Neuronal stem cell (in vitro differentiated cells): ENCODE measurements around the gene GCLM.

Experiments used
- DNase-seq: peaks from one replicate; pipeline ENCODE4 v3.0.0-alpha.2; 2013; ENCODE audit warnings: low spot score
- H2AFZ ChIP-seq: one replicate; pipeline ENCODE4 v1.6.1; 2013; ENCODE audit warnings: mild to moderate bottlenecking, low read length, inconsistent platforms
- H2AK5ac ChIP-seq: 2 replicates; pipeline ENCODE4 v1.6.1; 2013; ENCODE audit warnings: low read depth, mild to moderate bottlenecking, inconsistent platforms, low read length, moderate library complexity, mixed read lengths
- H2BK120ac ChIP-seq: 2 replicates; pipeline ENCODE4 v1.6.1; 2013; ENCODE audit warnings: low read depth, mild to moderate bottlenecking, inconsistent platforms, low read length, moderate library complexity, mixed read lengths
- H2BK12ac ChIP-seq: one replicate; pipeline ENCODE4 v1.6.1; 2013; ENCODE audit warnings: low read length, inconsistent platforms
- H2BK15ac ChIP-seq: 2 replicates; pipeline ENCODE4 v1.6.1; 2013; ENCODE audit warnings: mild to moderate bottlenecking, low read length, inconsistent platforms, mixed read lengths
- H2BK5ac ChIP-seq: one replicate; pipeline ENCODE4 v1.6.1; 2013; ENCODE audit warnings: inconsistent platforms, mild to moderate bottlenecking, low read length, moderate library complexity
- H3K14ac ChIP-seq: one replicate; pipeline ENCODE4 v1.6.1; 2013; ENCODE audit warnings: low read length, inconsistent platforms
- H3K18ac ChIP-seq: 2 replicates; pipeline ENCODE4 v1.6.1; 2013; ENCODE audit warnings: low read length, inconsistent platforms
- H3K23ac ChIP-seq: 2 replicates; pipeline ENCODE4 v1.6.1; 2013; ENCODE audit warnings: low read depth, mild to moderate bottlenecking, mixed read lengths, low read length, inconsistent platforms; ENCODE audit not compliant: poor library complexity
- H3K27ac ChIP-seq: replicated peaks from 3 replicates; pipeline ENCODE4 v1.5.1; 2013; ENCODE audit warnings: low read length, inconsistent platforms
- H3K27me3 ChIP-seq, 3 experiments: 2 replicates each; pipeline ENCODE4 v1.6.1; 2013; ENCODE audit warnings: low read length in 3 of 3, mild to moderate bottlenecking in 2 of 3, inconsistent platforms in 1 of 3, low read depth in 1 of 3, mixed read lengths in 1 of 3, moderate library complexity in 1 of 3; ENCODE audit not compliant: control insufficient read depth in 3 of 3, insufficient read depth in 3 of 3
- H3K36me3 ChIP-seq, 2 donors: replicated peaks in 1 of 2; 2 replicates each; pipeline ENCODE4 v1.6.1; 2013; ENCODE audit warnings: low read length in 2 of 2; ENCODE audit not compliant: control insufficient read depth in 2 of 2, insufficient read depth in 2 of 2
- H3K4ac ChIP-seq: 2 replicates; pipeline ENCODE4 v1.6.1; 2013; ENCODE audit warnings: inconsistent platforms, mild to moderate bottlenecking, low read length, moderate library complexity
- H3K4me1 ChIP-seq, 2 donors: 1 replicate in 1 of 2; 2 replicates in 1 of 2; pipeline ENCODE4 v1.6.1; 2013; ENCODE audit warnings: low read length in 2 of 2, low read depth in 1 of 2; ENCODE audit not compliant: control insufficient read depth in 2 of 2, insufficient read depth in 1 of 2
- H3K4me2 ChIP-seq: one replicate; pipeline ENCODE4 v1.6.1; 2013; ENCODE audit warnings: mild to moderate bottlenecking, low read length, inconsistent platforms; ENCODE audit not compliant: insufficient read depth, poor library complexity, severe bottlenecking
- H3K4me3 ChIP-seq, 2 donors: 2 replicates each; pipeline ENCODE4 v1.5.1; 2013; ENCODE audit warnings: low read length in 2 of 2, mild to moderate bottlenecking in 2 of 2, inconsistent platforms in 1 of 2, moderate library complexity in 1 of 2
- H3K79me1 ChIP-seq: one replicate; pipeline ENCODE4 v1.6.1; 2013; ENCODE audit warnings: low read depth, mild to moderate bottlenecking, inconsistent platforms, low read length, moderate library complexity
- H3K9ac ChIP-seq: one replicate; pipeline ENCODE4 v1.6.1; 2013; ENCODE audit warnings: mild to moderate bottlenecking, low read depth, low read length, inconsistent platforms; ENCODE audit not compliant: poor library complexity
- H3K9me3 ChIP-seq, 2 donors: replicated peaks in 1 of 2; 2 replicates each; pipeline versions ENCODE3 to v1.6.1; 2013; ENCODE audit warnings: low read length in 2 of 2, mild to moderate bottlenecking in 2 of 2, inconsistent platforms in 1 of 2, low read depth in 1 of 2, mixed read lengths in 1 of 2, moderate library complexity in 1 of 2; ENCODE audit not compliant: control insufficient read depth in 2 of 2, insufficient read depth in 1 of 2
- H4K8ac ChIP-seq: one replicate; pipeline ENCODE4 v1.6.1; 2013; ENCODE audit warnings: low read depth, mild to moderate bottlenecking, inconsistent platforms, low read length, moderate library complexity
- H4K91ac ChIP-seq: one replicate; pipeline ENCODE4 v1.6.1; 2013; ENCODE audit warnings: low read length, low read depth, mild to moderate bottlenecking, inconsistent platforms; ENCODE audit not compliant: poor library complexity
- WGBS, 2 donors: extraction: QIAGEN DNeasy Blood & Tissue Kit; methylation state at CpG; one replicate each; pipeline ENCODE4 v1.1.7; 2013; ENCODE audit warnings: missing lambda C conversion rate in 2 of 2, mixed read lengths in 1 of 2; ENCODE audit not compliant: insufficient read length in 2 of 2, insufficient replicate concordance in 1 of 2; ENCODE audit errors: extremely low coverage in 2 of 2; 5-methylcytosine and 5-hydroxymethylcytosine counted together

GCLM gene

GRCh38 chr1:93910305-93910704 is 1.1 kb upstream of the GCLM start:
- no peak overlapping the region for H3K14ac ChIP-seq
- no peak overlapping the region for H2BK15ac ChIP-seq
- H2BK5ac ChIP-seq: no peak overlapping the region
- no peaks in the 10 kb centered on the region for H3K9me3 ChIP-seq
- no peak overlapping the region for H3K4me3 ChIP-seq
- H3K27ac ChIP-seq: no peak overlapping the region
- no peak overlapping the region for H3K18ac ChIP-seq
- H2BK120ac ChIP-seq: no peak overlapping the region
- no CpG with 5 or more reads among the region's 4 CpGs for WGBS, 2 donors
- no peak overlapping the region for H2AFZ ChIP-seq
- H3K79me1 ChIP-seq: peaks cover 2% of the 10 kb centered on the region
- H2AK5ac ChIP-seq: no peak overlapping the region
- no peak overlapping the region for H3K4ac ChIP-seq
- H4K91ac ChIP-seq: no peak overlapping the region
- H3K4me2 ChIP-seq: no peak overlapping the region
- no peak overlapping the region for H4K8ac ChIP-seq
- peaks cover 1 to 5% of the 10 kb centered on the region in 2 donors for H3K4me1 ChIP-seq
- H2BK12ac ChIP-seq: no peak overlapping the region
- H3K9ac ChIP-seq: no peak overlapping the region
- DNase-seq: no peak
- no peak overlapping the region for H3K23ac ChIP-seq
- H3K27me3 ChIP-seq: no peaks in the 10 kb centered on the region
- no peaks in the 10 kb centered on the region for H3K36me3 ChIP-seq

- peak overlapping the region; percentile 43 for H4K8ac ChIP-seq
- H3K36me3 ChIP-seq: no peaks in the 10 kb centered on the region
- H3K4me2 ChIP-seq: peak overlapping the region; percentile 92
- no peak overlapping the region for H2BK15ac ChIP-seq
- no peak overlapping the region for H2BK12ac ChIP-seq
- H2BK5ac ChIP-seq: peak overlapping the region; percentile 19
- no peak overlapping the region for H2BK120ac ChIP-seq
- DNase-seq: peak; percentile 21
- peak overlapping the region; percentile 95 for H3K23ac ChIP-seq
- no peak overlapping the region for H2AK5ac ChIP-seq
- peaks cover 2% of the 10 kb centered on the region for H3K79me1 ChIP-seq
- peak overlapping the region; percentile 95 for H2AFZ ChIP-seq
- H3K27me3 ChIP-seq: no peaks in the 10 kb centered on the region
- H3K4me3 ChIP-seq: peak overlapping the region; percentile 73 to 90
- WGBS, 2 donors: no CpG with 5 or more reads among the region's 49 CpGs
- H3K14ac ChIP-seq: peak overlapping the region; percentile 64
- peaks cover 1 to 5% of the 10 kb centered on the region in 2 donors for H3K4me1 ChIP-seq
- peak overlapping the region; percentile 96 for H3K18ac ChIP-seq
- peak overlapping the region; percentile 92 for H3K9ac ChIP-seq
- no peak overlapping the region for H3K4ac ChIP-seq
- H3K9me3 ChIP-seq: no peaks in the 10 kb centered on the region
- H3K27ac ChIP-seq: no peak overlapping the region
- no peak overlapping the region for H4K91ac ChIP-seq
Observed at GRCh38 chr1:93908394-93909145, 660 bp downstream of the GCLM start.

GRCh38 chr1:93907718-93908117 is 1.5 kb downstream of the GCLM start:
- Histone ChIP-seq H4K8ac (no peak overlapping the region), H3K4me3 (peak overlapping the region in 1 of 2 donors; percentile 73), H3K27ac (no peak overlapping the region), H3K18ac (no peak overlapping the region), H2BK5ac (no peak overlapping the region), H3K79me1 (peaks cover 2% of the 10 kb centered on the region), H3K4me2 (no peak overlapping the region), H3K27me3 (no peaks in the 10 kb centered on the region), H3K23ac (no peak overlapping the region), H2AFZ (no peak overlapping the region), H2BK15ac (no peak overlapping the region), H2AK5ac (no peak overlapping the region), H3K36me3 (no peaks in the 10 kb centered on the region), H3K14ac (no peak overlapping the region), H3K9me3 (no peaks in the 10 kb centered on the region), H2BK12ac (no peak overlapping the region), H3K4me1 (peaks cover 1 to 5% of the 10 kb centered on the region in 2 donors), H4K91ac (no peak overlapping the region), H3K9ac (no peak overlapping the region), H2BK120ac (no peak overlapping the region), H3K4ac (no peak overlapping the region)
- DNase-seq: no peak
- WGBS, 2 donors: no CpG with 5 or more reads among the region's 3 CpGs

- Histone ChIP-seq H3K23ac (no peak overlapping the region), H3K27ac (no peak overlapping the region), H3K4me2 (no peak overlapping the region), H3K18ac (no peak overlapping the region), H4K8ac (no peak overlapping the region), H3K14ac (no peak overlapping the region), H3K4me3 (no peak overlapping the region), H4K91ac (no peak overlapping the region), H3K4ac (no peak overlapping the region), H2BK5ac (no peak overlapping the region), H3K79me1 (peaks cover 2% of the 10 kb centered on the region), H3K9me3 (no peaks in the 10 kb centered on the region), H2BK120ac (no peak overlapping the region), H3K9ac (no peak overlapping the region), H2BK15ac (no peak overlapping the region), H3K4me1 (peaks cover 1 to 5% of the 10 kb centered on the region in 2 donors), H2BK12ac (no peak overlapping the region), H2AK5ac (no peak overlapping the region), H2AFZ (no peak overlapping the region), H3K27me3 (no peaks in the 10 kb centered on the region), H3K36me3 (no peaks in the 10 kb centered on the region)
- no peak for DNase-seq
- no CpG with 5 or more reads among the region's 3 CpGs for WGBS, 2 donors
Observed at GRCh38 chr1:93906480-93906879, 2.8 kb downstream of the GCLM start.
